SK-N-SH treated with all-trans-retinoic acid at 6 μM for 48 hours (cell line): Measurements from ENCODE around the gene SLC22A14.

ENCODE experiments used
- ATAC-seq: fragments of 200-7000 bp; cut with Tn5 transposase; 3 replicates; pipeline ENCODE4 v1.9.1; 2020; ENCODE audit warnings: mild to moderate bottlenecking, moderate library complexity
- ARNTL ChIP-seq: fragments of 450-650 bp; formaldehyde crosslinking; IDR thresholded peaks from 2 replicates; pipeline ENCODE4 v1.5.0; 2020; ENCODE audit warnings: low read depth, mild to moderate bottlenecking, moderate library complexity, borderline replicate concordance
- BACH2 ChIP-seq: fragments of 250-450 bp; sonication (Bioruptor Pico); IDR thresholded peaks from 2 replicates; pipeline ENCODE4 v1.9.0; 2021; ENCODE audit warnings: mild to moderate bottlenecking, borderline replicate concordance
- CSDC2 ChIP-seq: fragments of 250-450 bp; sonication (Bioruptor Pico); IDR thresholded peaks from 2 replicates; pipeline ENCODE4 v1.5.0; 2020; ENCODE audit warnings: mild to moderate bottlenecking, moderate library complexity
- CSRNP3 ChIP-seq: fragments of 250-450 bp; sonication (Bioruptor Pico); IDR thresholded peaks from 2 replicates; pipeline ENCODE4 v1.5.1; 2021; ENCODE audit warnings: mild to moderate bottlenecking, moderate library complexity
- ESRRG ChIP-seq: fragments of 250-450 bp; sonication (Bioruptor Pico); IDR thresholded peaks from 2 replicates; pipeline ENCODE4 v1.6.1; 2021; ENCODE audit warnings: mild to moderate bottlenecking
- GLIS3 ChIP-seq: fragments of 250-450 bp; sonication (Bioruptor Pico); IDR thresholded peaks from 2 replicates; pipeline ENCODE4 v1.5.0; 2020; ENCODE audit warnings: mild to moderate bottlenecking, moderate library complexity
- ISL1 ChIP-seq: fragments of 250-450 bp; sonication (Bioruptor Pico); IDR thresholded peaks from 2 replicates; pipeline ENCODE4 v2.1.2; 2022; ENCODE audit warnings: mild to moderate bottlenecking, moderate library complexity
- PATZ1 ChIP-seq: fragments of 250-450 bp; sonication (Bioruptor Pico); IDR thresholded peaks from 2 replicates; pipeline ENCODE4 v1.8.0; 2020; ENCODE audit warnings: mild to moderate bottlenecking, moderate library complexity, borderline replicate concordance
- POU6F1 ChIP-seq: fragments of 250-450 bp; sonication (Bioruptor Pico); IDR thresholded peaks from 2 replicates; pipeline ENCODE4 v1.8.0; 2021; ENCODE audit warnings: low read depth, mild to moderate bottlenecking, moderate library complexity, borderline replicate concordance
- PPARA ChIP-seq: fragments of 250-450 bp; sonication (Bioruptor Pico); IDR thresholded peaks from 2 replicates; pipeline ENCODE4 v1.5.0; 2020; ENCODE audit warnings: mild to moderate bottlenecking, borderline replicate concordance
- RARB ChIP-seq: fragments of 250-450 bp; sonication (Bioruptor Pico); IDR thresholded peaks from 2 replicates; pipeline ENCODE4 v1.8.0; 2021; ENCODE audit warnings: mild to moderate bottlenecking, moderate library complexity
- TCF4 ChIP-seq: fragments of 250-450 bp; sonication (Bioruptor Pico); IDR thresholded peaks from 2 replicates; pipeline ENCODE4 v1.8.0; 2021; ENCODE audit warnings: mild to moderate bottlenecking, moderate library complexity, borderline replicate concordance
- TOX ChIP-seq: fragments of 250-450 bp; sonication (Bioruptor Pico); IDR thresholded peaks from 2 replicates; pipeline ENCODE4 v1.8.0; 2021; ENCODE audit warnings: mild to moderate bottlenecking, moderate library complexity, borderline replicate concordance
- TSHZ2 ChIP-seq: fragments of 250-450 bp; sonication (Bioruptor Pico); IDR thresholded peaks from 2 replicates; pipeline ENCODE4 v1.5.0; 2020; ENCODE audit warnings: mild to moderate bottlenecking, moderate library complexity
- ZC3H10 ChIP-seq: fragments of 250-450 bp; sonication (Bioruptor Pico); IDR thresholded peaks from 2 replicates; pipeline ENCODE4 v1.5.1; 2021; ENCODE audit warnings: mild to moderate bottlenecking, moderate library complexity
- ZFP3 ChIP-seq: fragments of 250-450 bp; sonication (Bioruptor Pico); IDR thresholded peaks from 2 replicates; pipeline ENCODE4 v1.5.0; 2020; ENCODE audit warnings: mild to moderate bottlenecking, moderate library complexity
- ZFP30 ChIP-seq: fragments of 450-650 bp; formaldehyde crosslinking; IDR thresholded peaks from 2 replicates; pipeline ENCODE4 v1.5.0; 2022; ENCODE audit warnings: mild to moderate bottlenecking, moderate library complexity
- ZNF565 ChIP-seq: fragments of 450-650 bp; formaldehyde crosslinking; conservative IDR thresholded peaks from 2 replicates; pipeline ENCODE4 v1.5.0; 2020; ENCODE audit warnings: low read depth, mild to moderate bottlenecking, moderate library complexity
- ZNF70 ChIP-seq: fragments of 450-650 bp; formaldehyde crosslinking; IDR thresholded peaks from 2 replicates; pipeline ENCODE4 v1.5.0; 2020; ENCODE audit warnings: mild to moderate bottlenecking, moderate library complexity
- ZNF8 ChIP-seq: fragments of 450-650 bp; formaldehyde crosslinking; IDR thresholded peaks from 2 replicates; pipeline ENCODE4 v1.5.0; 2020; ENCODE audit warnings: mild to moderate bottlenecking, moderate library complexity
- TF ChIP-seq, protein P1 (sequence below): fragments of 250-450 bp; sonication (Bioruptor Pico); IDR thresholded peaks from 2 replicates; pipeline ENCODE4 v1.5.1; 2020; ENCODE audit warnings: low read depth, mild to moderate bottlenecking, moderate library complexity

Gene SLC22A14

GRCh38 chr3:38362825-38363224 is 80.7 kb downstream of the SLC22A14 start:
- ATAC-seq: no peak
- TF ChIP-seq ZNF70 (CRISPR knock-in tag) (no peak), ISL1 (CRISPR knock-in tag) (no peak)

DNA sequence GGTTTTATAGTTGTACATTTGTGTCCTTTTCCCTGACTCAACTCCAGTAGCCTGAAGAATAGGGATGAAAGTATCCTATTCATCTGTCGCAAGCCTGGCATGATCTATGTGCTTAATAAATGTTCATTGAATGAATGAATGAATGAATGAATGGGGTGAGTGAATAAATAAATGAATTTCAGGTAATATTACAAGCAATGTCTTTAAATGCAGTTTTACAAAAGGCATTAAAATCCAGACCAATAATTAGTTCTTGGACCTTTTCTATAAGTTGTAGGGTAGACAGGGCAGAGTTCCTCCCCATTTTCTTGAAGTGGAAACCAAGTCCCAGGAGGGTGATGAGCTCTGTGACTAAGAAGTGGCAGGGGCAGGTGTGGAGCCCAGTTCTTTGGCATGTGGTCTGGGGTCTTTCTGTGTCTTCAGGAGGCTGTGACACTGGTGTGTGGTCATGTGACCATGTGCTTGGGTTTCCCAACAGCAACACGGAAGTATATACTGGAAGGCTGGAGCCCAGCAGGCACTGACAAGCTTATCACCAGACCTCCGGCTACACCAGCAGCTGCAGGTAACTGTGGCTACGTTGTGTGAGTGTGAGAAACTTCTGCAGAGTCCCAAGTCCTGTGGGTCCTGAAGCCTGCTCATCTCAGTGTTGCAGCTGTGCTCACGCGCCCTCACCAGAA is 82.8 kb downstream of the SLC22A14 start:
- ATAC-seq: no peak
- TF ChIP-seq TOX (no peak), PATZ1 (CRISPR knock-in tag) (no peak), ARNTL (CRISPR knock-in tag) (no peak), CSRNP3 (no peak), TCF4 (CRISPR knock-in tag) (no peak), PPARA (no peak), ZNF70 (CRISPR knock-in tag) (no peak), ZNF565 (CRISPR knock-in tag) (no peak)

DNA sequence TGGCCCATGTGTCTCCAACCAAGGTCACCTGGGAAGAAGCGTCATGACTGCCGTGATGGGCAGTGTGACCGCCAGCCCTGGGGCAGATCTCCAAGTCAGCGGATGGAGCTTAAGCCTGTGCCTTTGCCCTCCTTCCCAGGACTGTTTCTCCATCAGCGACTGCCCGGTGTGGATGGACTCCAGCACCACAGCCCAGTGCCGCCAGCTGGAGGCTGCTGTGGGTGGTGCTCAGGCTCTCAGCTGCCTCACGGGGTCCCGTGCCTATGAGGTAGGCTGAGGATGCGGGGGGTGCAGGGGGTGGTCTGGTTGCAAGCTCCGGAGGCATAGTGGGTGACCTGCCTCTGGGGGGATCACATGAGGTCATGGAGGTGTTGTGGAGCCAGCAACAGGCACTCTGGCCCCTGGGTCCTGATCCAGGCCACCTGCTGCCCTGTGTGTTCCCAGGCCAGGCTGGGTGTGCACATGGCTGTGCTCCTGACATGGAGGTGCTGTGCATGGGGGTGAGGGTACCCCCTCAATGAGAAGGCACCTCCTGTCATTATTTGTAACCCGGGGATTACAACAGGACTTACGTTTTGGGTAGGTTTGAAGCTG is 83.5 kb downstream of the SLC22A14 start:
- ATAC-seq: no peak
- TF ChIP-seq ISL1 (CRISPR knock-in tag) (no peak), BACH2 (CRISPR knock-in tag) (no peak), POU6F1 (CRISPR knock-in tag) (no peak), ZNF8 (CRISPR knock-in tag) (no peak), TCF4 (CRISPR knock-in tag) (no peak), ZC3H10 (CRISPR knock-in tag) (no peak), ZFP3 (CRISPR knock-in tag) (no peak), ZNF70 (CRISPR knock-in tag) (no peak)
- TF ChIP-seq, protein P1, sequence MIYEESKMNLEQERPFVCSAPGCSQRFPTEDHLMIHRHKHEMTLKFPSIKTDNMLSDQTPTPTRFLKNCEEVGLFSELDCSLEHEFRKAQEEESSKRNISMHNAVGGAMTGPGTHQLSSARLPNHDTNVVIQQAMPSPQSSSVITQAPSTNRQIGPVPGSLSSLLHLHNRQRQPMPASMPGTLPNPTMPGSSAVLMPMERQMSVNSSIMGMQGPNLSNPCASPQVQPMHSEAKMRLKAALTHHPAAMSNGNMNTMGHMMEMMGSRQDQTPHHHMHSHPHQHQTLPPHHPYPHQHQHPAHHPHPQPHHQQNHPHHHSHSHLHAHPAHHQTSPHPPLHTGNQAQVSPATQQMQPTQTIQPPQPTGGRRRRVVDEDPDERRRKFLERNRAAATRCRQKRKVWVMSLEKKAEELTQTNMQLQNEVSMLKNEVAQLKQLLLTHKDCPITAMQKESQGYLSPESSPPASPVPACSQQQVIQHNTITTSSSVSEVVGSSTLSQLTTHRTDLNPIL (CRISPR knock-in tag): no peak

DNA sequence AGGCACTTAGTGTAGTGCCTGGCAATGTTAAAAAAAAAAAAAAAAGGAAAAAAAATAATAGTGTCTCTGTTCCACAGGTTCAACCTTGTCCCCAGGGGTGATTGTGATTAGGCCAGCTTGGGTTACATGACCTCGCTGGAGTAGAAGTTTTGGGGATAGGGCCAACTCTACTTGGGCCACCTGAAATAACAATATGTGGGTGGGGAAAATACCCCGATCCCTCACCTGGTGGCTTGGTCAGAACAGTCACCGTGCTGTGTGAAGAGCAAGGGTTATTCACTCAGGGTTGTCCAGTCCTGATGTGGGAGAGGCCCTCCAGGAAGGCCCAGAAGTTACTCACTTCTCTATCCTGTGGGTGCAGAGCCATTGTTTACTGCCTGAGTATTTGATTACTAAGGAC is 84.0 kb downstream of the SLC22A14 start:
- no peak for ATAC-seq
- TF ChIP-seq PPARA (no peak), ISL1 (CRISPR knock-in tag) (no peak), TCF4 (CRISPR knock-in tag) (no peak), ESRRG (CRISPR knock-in tag) (no peak), ZNF8 (CRISPR knock-in tag) (no peak), PATZ1 (CRISPR knock-in tag) (no peak), ZFP30 (CRISPR knock-in tag) (no peak), GLIS3 (CRISPR knock-in tag) (no peak), CSDC2 (CRISPR knock-in tag) (no peak), TOX (no peak), ZNF565 (CRISPR knock-in tag) (no peak), RARB (CRISPR knock-in tag) (no peak), ZNF70 (CRISPR knock-in tag) (no peak), TSHZ2 (CRISPR knock-in tag) (no peak), ZC3H10 (CRISPR knock-in tag) (no peak)
- TF ChIP-seq, protein P1 (CRISPR knock-in tag): no peak
